AG08396 (cell line): ENCODE results near the gene LGALS12.

ENCODE experiments used
- DNase-seq: peaks from one replicate; pipeline ENCODE4 v3.0.0; 2012; ENCODE audit warnings: low spot score, mixed read lengths

Gene LGALS12

GRCh38 chr11:63505857-63506528 lies at the start of gene LGALS12:
LGALS12 (plus strand) TSS chr11:63506084; CDS start chr11:63506459, 375 bp downstream.
- no peak for DNase-seq

GRCh38 chr11:63459586-63459985 lies 46.3 kb upstream of the LGALS12 start:
- DNase-seq, result no peak

GRCh38 chr11:63462137-63462536 lies 43.7 kb upstream of the LGALS12 start:
- DNase-seq, result no peak

GRCh38 chr11:63470311-63470710 lies 35.6 kb upstream of the LGALS12 start:
- no peak for DNase-seq

GRCh38 chr11:63472372-63472771 lies 33.5 kb upstream of the LGALS12 start:
- no peak for DNase-seq

GRCh38 chr11:63476618-63477017 lies 29.3 kb upstream of the LGALS12 start:
- no peak for DNase-seq

GRCh38 chr11:63478896-63479295 lies 27.0 kb upstream of the LGALS12 start:
- DNase-seq, result peak; percentile 80

- DNase-seq, result no peak
Measured at GRCh38 chr11:63480039-63480438, 25.8 kb upstream of the LGALS12 start.

- no peak for DNase-seq
Measured at GRCh38 chr11:63485777-63486176, 20.1 kb upstream of the LGALS12 start.

- DNase-seq, result no peak
Measured at GRCh38 chr11:63488789-63489188, 17.1 kb upstream of the LGALS12 start.

- no peak for DNase-seq
Measured at GRCh38 chr11:63489879-63490278, 16.0 kb upstream of the LGALS12 start.

GRCh38 chr11:63490551-63491239 lies 15.2 kb upstream of the LGALS12 start, which contains the start of gene PLAAT5:
PLAAT5 (minus strand) TSS chr11:63491167; CDS start chr11:63491034, 133 bp downstream.
- no peak for DNase-seq

- DNase-seq, result no peak
Measured at GRCh38 chr11:63491240-63491587, 14.7 kb upstream of the LGALS12 start.

- DNase-seq, result no peak
Measured at GRCh38 chr11:63491636-63492372, 14.1 kb upstream of the LGALS12 start.

GRCh38 chr11:63492441-63492840 lies 13.4 kb upstream of the LGALS12 start:
- no peak for DNase-seq

- no peak for DNase-seq
Measured at GRCh38 chr11:63493127-63493526, 12.8 kb upstream of the LGALS12 start.

GRCh38 chr11:63494975-63495374 lies 10.9 kb upstream of the LGALS12 start:
- DNase-seq, result no peak

GRCh38 chr11:63499874-63500273 lies 6.0 kb upstream of the LGALS12 start:
- no peak for DNase-seq

- no peak for DNase-seq
Measured at GRCh38 chr11:63501236-63501635, 4.6 kb upstream of the LGALS12 start.

- DNase-seq, result no peak
Measured at GRCh38 chr11:63502252-63502820, 3.5 kb upstream of the LGALS12 start.

GRCh38 chr11:63503492-63503891 lies 2.4 kb upstream of the LGALS12 start:
- DNase-seq, result no peak

- DNase-seq, result no peak
Measured at GRCh38 chr11:63504054-63504453, 1.8 kb upstream of the LGALS12 start.
